Endothelial cell of umbilical vein (primary cell): ENCODE data around the gene GLRX2. TPM values are rescaled to one million over a fixed set of nuclear protein-coding genes. Genes with fewer than 3 reads are reported as not detected.

Source experiments
- BruUV-seq: library from RNA; stranded (reverse); fragments of 400-500 nt; replicated peaks from 2 replicates; lab custom pipeline; 2021; lab: Mats Ljungman, UMichigan
- CTCF ChIA-PET: fragments of 300-600, 350-600 bp; sonication (Branson Sonifier 250); formaldehyde crosslinking; loops from one replicate; lab custom pipeline; 2021; ENCODE audit warnings: antibody characterized with exemption, inconsistent platforms; lab: Charles Lee
- POLR2A ChIA-PET: fragments of 300-600, 350-600 bp; sonication (Branson Sonifier 250); formaldehyde crosslinking; loops from one replicate; lab custom pipeline; 2021; ENCODE audit warnings: antibody characterized with exemption, inconsistent platforms; lab: Charles Lee
- DNase-seq: peaks from one replicate; pipeline ENCODE4 v3.0.0-alpha.2; 2011; ENCODE audit warnings: low read depth, low spot score
- FAIRE-seq: peaks from 2 replicates; lab custom pipeline; 2011; peaks lifted over from hg19 to GRCh38; lab: Jason Lieb, UNC
- H2AFZ ChIP-seq: 2 replicates; pipeline ENCODE4 v1.6.0; 2012; ENCODE audit warnings: low read depth, low read length, control low read depth, inconsistent platforms
- H3K27ac ChIP-seq: 2 replicates; pipeline ENCODE4 v1.5.1; 2011; ENCODE audit warnings: low read depth, mild to moderate bottlenecking, control low read depth, low read length, moderate library complexity; ENCODE audit not compliant: insufficient read depth
- H3K27me3 ChIP-seq, 2 experiments: 2 replicates each; pipeline versions ENCODE4 v1.6.0 to v1.6.1; 2011; ENCODE audit warnings: low read length in 2 of 2, mixed read lengths in 1 of 2; ENCODE audit not compliant: control insufficient read depth in 2 of 2, insufficient read depth in 2 of 2
- H3K36me3 ChIP-seq, 2 experiments: 2 replicates in 1 of 2; 3 replicates in 1 of 2; pipeline ENCODE4 v1.5.1; 2011; ENCODE audit warnings: low read length in 2 of 2, mild to moderate bottlenecking in 1 of 2, moderate library complexity in 1 of 2; ENCODE audit not compliant: control insufficient read depth in 2 of 2, insufficient read depth in 2 of 2; ENCODE audit errors: extremely low read depth in 1 of 2
- H3K4me1 ChIP-seq: 3 replicates; pipeline ENCODE4 v1.5.1; 2011; ENCODE audit warnings: mild to moderate bottlenecking, low read length; ENCODE audit not compliant: control insufficient read depth, insufficient read depth; ENCODE audit errors: extremely low read depth
- H3K4me2 ChIP-seq: 2 replicates; pipeline ENCODE4 v1.6.1; 2011; ENCODE audit warnings: low read length, control low read depth, mixed read lengths; ENCODE audit not compliant: insufficient read depth
- H3K4me3 ChIP-seq, 3 experiments: fragments of 200-600 bp in 1 of 3; sonication (generic), shearing (Covaris generic) in 1 of 3; replicated peaks in 1 of 3; 2 replicates each; pipeline ENCODE4 v1.5.1; 2011 to 2016; ENCODE audit warnings: control low read depth in 3 of 3, low read length in 3 of 3, mild to moderate bottlenecking in 2 of 3, inconsistent platforms in 1 of 3, low read depth in 1 of 3, moderate library complexity in 1 of 3; ENCODE audit not compliant: insufficient read depth in 1 of 3
- H3K79me2 ChIP-seq: 2 replicates; pipeline ENCODE4 v1.6.0; 2012; ENCODE audit warnings: low read length, inconsistent platforms; ENCODE audit not compliant: control insufficient read depth, insufficient read depth
- H3K9ac ChIP-seq: replicated peaks from 2 replicates; pipeline ENCODE3; 2011; ENCODE audit warnings: low read length, control low read depth; ENCODE audit not compliant: insufficient read depth; ENCODE audit errors: extremely low read depth
- H3K9me1 ChIP-seq: replicated peaks from 3 replicates; pipeline ENCODE4 v1.6.0; 2011; ENCODE audit warnings: mild to moderate bottlenecking, low read length; ENCODE audit not compliant: control insufficient read depth, insufficient read depth; ENCODE audit errors: extremely low read depth
- H3K9me3 ChIP-seq: replicated peaks from 2 replicates; pipeline ENCODE4 v1.5.1; 2012; ENCODE audit warnings: low read length, inconsistent platforms; ENCODE audit not compliant: control insufficient read depth, insufficient read depth
- H4K20me1 ChIP-seq: replicated peaks from 2 replicates; pipeline ENCODE3; 2011; ENCODE audit warnings: mild to moderate bottlenecking, low read length; ENCODE audit not compliant: control insufficient read depth, insufficient read depth; ENCODE audit errors: extremely low read depth
- EZH2 ChIP-seq: IDR thresholded peaks from 2 replicates; pipeline ENCODE4 v1.6.1; 2012; ENCODE audit warnings: borderline replicate concordance, low read depth, mild to moderate bottlenecking, moderate library complexity, low read length, inconsistent platforms; ENCODE audit not compliant: severe bottlenecking
- FOS ChIP-seq: IDR thresholded peaks from 2 replicates; pipeline ENCODE4 v1.6.1; 2011; ENCODE audit warnings: mild to moderate bottlenecking, low read length, moderate library complexity, borderline replicate concordance; ENCODE audit not compliant: insufficient read depth
- GATA2 ChIP-seq: IDR thresholded peaks from 2 replicates; pipeline ENCODE4 v1.7.0; 2011; ENCODE audit warnings: low read depth, mild to moderate bottlenecking, moderate library complexity, mixed read lengths, low read length; ENCODE audit not compliant: insufficient read length, insufficient read depth
- JUN ChIP-seq: IDR thresholded peaks from 2 replicates; pipeline ENCODE4 v1.6.1; 2011; ENCODE audit warnings: borderline replicate concordance, low read depth; ENCODE audit not compliant: insufficient read length, insufficient read depth
- MYC ChIP-seq: IDR thresholded peaks from one replicate; pipeline ENCODE4 v1.6.1; 2011; ENCODE audit warnings: mild to moderate bottlenecking, low read depth, low read length
- POLR2A ChIP-seq: IDR thresholded peaks from 2 replicates; pipeline ENCODE4 v1.6.1; 2012; ENCODE audit warnings: low read depth, mild to moderate bottlenecking, control low read depth, low read length
- POLR2AphosphoS5 ChIP-seq: IDR thresholded peaks from 2 replicates; pipeline ENCODE4 v1.6.1; 2012; ENCODE audit warnings: low read depth, mild to moderate bottlenecking, control low read depth, low read length, moderate library complexity; ENCODE audit not compliant: insufficient read depth
- dilution Hi-C: fragments of 300-500 bp; cut with MboI; formaldehyde crosslinking; loops from one replicate; pipeline ENCODE4 v1.15.0; 2019; ENCODE audit warnings: low sequenced_read_pairs; ENCODE audit not compliant: extremely low pct_ligation_motif_present
- intact Hi-C: fragments of 100-400 bp; cut with micrococcal nuclease; formaldehyde crosslinking; loops from one replicate; pipeline ENCODE4 v1.10.0; 2022
- polyA plus RNA-seq, 4 experiments: library from polyadenylated mRNA; depleted of rRNA in 3 of 4; stranded (reverse) in 3 of 4; unstranded in 1 of 4; fragments of >200 nt; gene quantifications; 2 replicates each; pipeline versions ENCODE4 v1.2.1 to v1.2.3, GENCODE V29; 2011 to 2012; ENCODE audit warnings: missing spikeins in 1 of 4
- total RNA-seq: library from RNA; stranded (reverse); gene quantifications from 2 replicates; pipeline ENCODE4 v1.2.3, GENCODE V29; 2021
- TF ChIP-seq, protein P1 (sequence below), 2 donors: IDR thresholded peaks; 1 replicate in 1 of 2; 2 replicates in 1 of 2; pipeline ENCODE4 v1.5.1; 2011; ENCODE audit warnings: low read length in 2 of 2, mild to moderate bottlenecking in 2 of 2, moderate library complexity in 2 of 2, control low read depth in 1 of 2, inconsistent platforms in 1 of 2, low read depth in 1 of 2; ENCODE audit not compliant: insufficient read depth in 1 of 2; ENCODE audit errors: extremely low read depth in 1 of 2
- TF ChIP-seq, protein P2 (sequence below): IDR thresholded peaks from 2 replicates; pipeline ENCODE4 v1.6.1; 2011; ENCODE audit not compliant: insufficient read depth, insufficient read length

Gene GLRX2
- total and polyA plus RNA-seq, 2 donors (not counting 3 experiments of a cell fraction or from before 2014, with no cell fraction given) = 13.1 to 21.5 TPM

GRCh38 chr1:193141804-193142203 lies 36.6 kb upstream of the GLRX2 start:
- Histone ChIP-seq H3K9ac (no peak overlapping the region), H3K4me3 (no peak overlapping the region), H3K27ac (no peak overlapping the region), H3K9me1 (no peaks in the 10 kb centered on the region), H4K20me1 (no peaks in the 10 kb centered on the region), H2AFZ (no peak overlapping the region), H3K4me2 (no peak overlapping the region), H3K79me2 (peaks cover 21% of the 10 kb centered on the region), H3K9me3 (no peaks in the 10 kb centered on the region), H3K36me3 (peaks cover 4 to 13% of the 10 kb centered on the region in 2 experiments), H3K4me1 (peaks cover 9% of the 10 kb centered on the region), H3K27me3 (no peaks in the 10 kb centered on the region)
- intact Hi-C loops = loop anchor here (1.0 kb wide), 1 partner anchor 921 kb away; no protein-coding TSS in a partner anchor
- dilution Hi-C loops = no loop called here
- DNase-seq = no peak
- FAIRE-seq = no peak
- ChIA-PET POLR2A (no interaction called here), CTCF (interaction anchor here (1.3 to 2.4 kb wide), 3 partner anchors 8 to 38 kb away, joined by 6 to 14 read pairs (median 14); partner anchors contain the start of gene GLRX2)
- no TSS peak for BruUV-seq
- TF ChIP-seq EZH2 (no peak), FOS (no peak), MYC (no peak), POLR2AphosphoS5 (no peak), POLR2A (no peak), JUN (no peak), GATA2 (no peak)
- TF ChIP-seq, protein P1, sequence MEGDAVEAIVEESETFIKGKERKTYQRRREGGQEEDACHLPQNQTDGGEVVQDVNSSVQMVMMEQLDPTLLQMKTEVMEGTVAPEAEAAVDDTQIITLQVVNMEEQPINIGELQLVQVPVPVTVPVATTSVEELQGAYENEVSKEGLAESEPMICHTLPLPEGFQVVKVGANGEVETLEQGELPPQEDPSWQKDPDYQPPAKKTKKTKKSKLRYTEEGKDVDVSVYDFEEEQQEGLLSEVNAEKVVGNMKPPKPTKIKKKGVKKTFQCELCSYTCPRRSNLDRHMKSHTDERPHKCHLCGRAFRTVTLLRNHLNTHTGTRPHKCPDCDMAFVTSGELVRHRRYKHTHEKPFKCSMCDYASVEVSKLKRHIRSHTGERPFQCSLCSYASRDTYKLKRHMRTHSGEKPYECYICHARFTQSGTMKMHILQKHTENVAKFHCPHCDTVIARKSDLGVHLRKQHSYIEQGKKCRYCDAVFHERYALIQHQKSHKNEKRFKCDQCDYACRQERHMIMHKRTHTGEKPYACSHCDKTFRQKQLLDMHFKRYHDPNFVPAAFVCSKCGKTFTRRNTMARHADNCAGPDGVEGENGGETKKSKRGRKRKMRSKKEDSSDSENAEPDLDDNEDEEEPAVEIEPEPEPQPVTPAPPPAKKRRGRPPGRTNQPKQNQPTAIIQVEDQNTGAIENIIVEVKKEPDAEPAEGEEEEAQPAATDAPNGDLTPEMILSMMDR (IDR thresholded peaks at IDR 0.05; ENCODE audit: extremely low read depth in 1 of 2, insufficient read depth in 1 of 2, low read depth in 1 of 2, low read length in 2 of 2) = no peak
- TF ChIP-seq, protein P2, sequence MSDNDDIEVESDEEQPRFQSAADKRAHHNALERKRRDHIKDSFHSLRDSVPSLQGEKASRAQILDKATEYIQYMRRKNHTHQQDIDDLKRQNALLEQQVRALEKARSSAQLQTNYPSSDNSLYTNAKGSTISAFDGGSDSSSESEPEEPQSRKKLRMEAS = no peak
